ENCODE measurements around the gene RAB31.

DNA sequence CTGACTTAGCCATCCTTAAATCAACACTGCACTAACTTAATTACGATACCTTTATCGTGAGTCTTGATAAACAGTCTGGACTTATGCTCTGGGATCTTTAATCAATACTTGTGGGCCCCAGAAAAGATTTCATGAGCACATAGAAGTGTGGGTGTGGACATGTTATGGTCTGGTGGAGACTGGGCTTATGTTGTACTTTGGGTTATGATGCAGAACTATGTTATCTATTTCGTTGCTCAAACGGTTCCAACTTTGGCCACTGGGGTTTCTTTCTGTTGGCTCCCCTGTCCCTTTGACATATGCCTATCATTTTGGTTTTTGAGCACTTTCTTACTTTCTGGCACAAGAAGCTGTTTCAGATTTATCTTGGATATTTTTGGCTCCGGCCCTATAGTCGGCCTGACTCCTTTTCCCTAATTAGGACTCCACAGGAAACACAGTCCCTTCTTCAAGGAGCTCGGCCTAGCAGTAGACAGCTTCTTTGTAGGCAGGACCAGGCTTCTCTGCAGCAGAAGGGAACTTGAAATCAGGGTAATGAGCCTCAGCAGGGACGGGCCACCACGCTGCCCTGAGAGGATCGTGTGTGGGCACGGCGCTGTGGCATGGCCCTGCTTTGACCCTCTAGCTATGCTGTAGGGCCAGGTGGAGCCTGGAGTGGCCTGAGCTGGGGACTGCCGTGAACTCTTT is 123.1 kb downstream of the RAB31 start:
- TF ChIP-seq, protein P1, sequence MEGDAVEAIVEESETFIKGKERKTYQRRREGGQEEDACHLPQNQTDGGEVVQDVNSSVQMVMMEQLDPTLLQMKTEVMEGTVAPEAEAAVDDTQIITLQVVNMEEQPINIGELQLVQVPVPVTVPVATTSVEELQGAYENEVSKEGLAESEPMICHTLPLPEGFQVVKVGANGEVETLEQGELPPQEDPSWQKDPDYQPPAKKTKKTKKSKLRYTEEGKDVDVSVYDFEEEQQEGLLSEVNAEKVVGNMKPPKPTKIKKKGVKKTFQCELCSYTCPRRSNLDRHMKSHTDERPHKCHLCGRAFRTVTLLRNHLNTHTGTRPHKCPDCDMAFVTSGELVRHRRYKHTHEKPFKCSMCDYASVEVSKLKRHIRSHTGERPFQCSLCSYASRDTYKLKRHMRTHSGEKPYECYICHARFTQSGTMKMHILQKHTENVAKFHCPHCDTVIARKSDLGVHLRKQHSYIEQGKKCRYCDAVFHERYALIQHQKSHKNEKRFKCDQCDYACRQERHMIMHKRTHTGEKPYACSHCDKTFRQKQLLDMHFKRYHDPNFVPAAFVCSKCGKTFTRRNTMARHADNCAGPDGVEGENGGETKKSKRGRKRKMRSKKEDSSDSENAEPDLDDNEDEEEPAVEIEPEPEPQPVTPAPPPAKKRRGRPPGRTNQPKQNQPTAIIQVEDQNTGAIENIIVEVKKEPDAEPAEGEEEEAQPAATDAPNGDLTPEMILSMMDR (IDR thresholded peaks at IDR 0.05; ENCODE audit: low read depth, low read length), result no peak
- no peak for TF ChIP-seq POLR2A (IDR thresholded peaks at IDR 0.05; ENCODE audit: extremely low read depth, insufficient read length)
- no peak for TF ChIP-seq MYC (IDR thresholded peaks at IDR 0.05; ENCODE audit: low read depth, low read length)
- TF ChIP-seq, protein P2, sequence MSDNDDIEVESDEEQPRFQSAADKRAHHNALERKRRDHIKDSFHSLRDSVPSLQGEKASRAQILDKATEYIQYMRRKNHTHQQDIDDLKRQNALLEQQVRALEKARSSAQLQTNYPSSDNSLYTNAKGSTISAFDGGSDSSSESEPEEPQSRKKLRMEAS (IDR thresholded peaks at IDR 0.05; ENCODE audit: low read depth, low read length), result no peak
